H1 (cell line): Measurements from ENCODE around the gene GSC.

Experiments
- EP300 ChIP-seq, 2 experiments: IDR thresholded peaks; 1 replicate in 1 of 2; 2 replicates in 1 of 2; pipeline ENCODE4 v1.6.1; 2011 to 2012; ENCODE audit warnings: low read depth in 2 of 2, low read length in 2 of 2, mild to moderate bottlenecking in 2 of 2, borderline replicate concordance in 1 of 2, inconsistent platforms in 1 of 2, moderate library complexity in 1 of 2
- RFX5 ChIP-seq: IDR thresholded peaks from 2 replicates; pipeline ENCODE4 v1.6.1; 2011; ENCODE audit warnings: low read depth, low read length, improper control_type of control experiment, borderline replicate concordance
- SIX5 ChIP-seq: IDR thresholded peaks from 2 replicates; pipeline ENCODE4 v1.6.1; 2011; ENCODE audit warnings: mild to moderate bottlenecking, low read depth, low read length
- YY1 ChIP-seq: IDR thresholded peaks from 2 replicates; pipeline ENCODE4 v1.6.1; 2011; ENCODE audit warnings: low read depth, mild to moderate bottlenecking, low read length

DNA sequence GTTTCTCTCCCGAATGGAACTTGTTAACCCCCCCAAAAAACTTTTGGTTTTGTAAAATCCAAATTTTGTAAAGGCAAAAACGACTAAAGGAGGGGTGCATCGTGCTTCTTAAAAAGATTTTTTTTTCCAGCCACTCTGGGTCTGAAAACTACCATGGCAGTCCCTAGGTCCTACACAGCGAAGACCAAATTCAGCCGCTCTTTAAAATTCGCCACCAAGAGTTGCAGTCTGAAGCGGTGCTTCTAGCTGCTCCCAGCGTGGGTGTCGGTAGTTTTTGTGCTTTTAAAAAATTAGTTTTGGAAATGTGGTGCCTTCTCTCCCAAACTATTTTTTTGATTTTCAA, 873 bp upstream of the GSC start:
- no peak for TF ChIP-seq EP300 (IDR thresholded peaks at IDR 0.05; ENCODE audit: borderline replicate concordance in 1 of 2, low read depth in 2 of 2, low read length in 2 of 2)
- TF ChIP-seq SIX5, result no peak
- no peak for TF ChIP-seq RFX5
- TF ChIP-seq YY1, result no peak
